OCI-LY1 (cell line): ENCODE measurements around the gene PROK2.

Experiments used
- EZH2 ChIP-seq: fragments of 200-600 bp; sonication (generic), shearing (Covaris generic); IDR thresholded peaks from 2 replicates; pipeline ENCODE4 v1.8.0; 2017; ENCODE audit warnings: borderline replicate concordance, mixed run types, mild to moderate bottlenecking, antibody characterized with exemption, low read length, moderate library complexity, mixed read lengths
- TF ChIP-seq, protein P1 (sequence below): fragments of 200-600 bp; sonication (generic), shearing (Covaris generic); IDR thresholded peaks from 2 replicates; pipeline ENCODE4 v1.5.1; 2017; ENCODE audit warnings: mild to moderate bottlenecking, antibody characterized with exemption, low read length, moderate library complexity, mixed read lengths

DNA sequence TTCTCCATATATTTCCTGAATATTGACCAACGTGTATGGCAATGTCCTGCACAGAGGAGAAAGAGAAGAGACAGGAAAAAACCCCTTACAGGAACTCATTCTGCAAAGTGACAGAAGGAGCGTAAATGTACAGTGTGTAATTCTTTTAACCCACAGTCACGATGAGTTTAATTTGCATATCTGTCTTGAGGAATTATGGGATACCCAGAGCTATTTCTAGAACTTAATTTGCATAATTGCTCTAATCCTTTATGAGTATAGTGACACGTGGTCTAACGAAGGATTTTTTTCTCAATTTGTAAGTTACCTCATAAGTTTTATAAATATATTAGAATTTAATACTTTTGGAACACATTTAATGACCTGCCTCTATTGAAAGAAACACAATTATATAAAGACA lies 21.5 kb downstream of the PROK2 start:
- TF ChIP-seq, protein P1, sequence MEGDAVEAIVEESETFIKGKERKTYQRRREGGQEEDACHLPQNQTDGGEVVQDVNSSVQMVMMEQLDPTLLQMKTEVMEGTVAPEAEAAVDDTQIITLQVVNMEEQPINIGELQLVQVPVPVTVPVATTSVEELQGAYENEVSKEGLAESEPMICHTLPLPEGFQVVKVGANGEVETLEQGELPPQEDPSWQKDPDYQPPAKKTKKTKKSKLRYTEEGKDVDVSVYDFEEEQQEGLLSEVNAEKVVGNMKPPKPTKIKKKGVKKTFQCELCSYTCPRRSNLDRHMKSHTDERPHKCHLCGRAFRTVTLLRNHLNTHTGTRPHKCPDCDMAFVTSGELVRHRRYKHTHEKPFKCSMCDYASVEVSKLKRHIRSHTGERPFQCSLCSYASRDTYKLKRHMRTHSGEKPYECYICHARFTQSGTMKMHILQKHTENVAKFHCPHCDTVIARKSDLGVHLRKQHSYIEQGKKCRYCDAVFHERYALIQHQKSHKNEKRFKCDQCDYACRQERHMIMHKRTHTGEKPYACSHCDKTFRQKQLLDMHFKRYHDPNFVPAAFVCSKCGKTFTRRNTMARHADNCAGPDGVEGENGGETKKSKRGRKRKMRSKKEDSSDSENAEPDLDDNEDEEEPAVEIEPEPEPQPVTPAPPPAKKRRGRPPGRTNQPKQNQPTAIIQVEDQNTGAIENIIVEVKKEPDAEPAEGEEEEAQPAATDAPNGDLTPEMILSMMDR: no peak
- no peak for TF ChIP-seq EZH2
